GM18867 (cell line): ENCODE results near the gene VWDE.
"Not testable (repeated sequence)": the region's sequence is repeated elsewhere in the genome, so short reads cannot be mapped to it uniquely, and the experiment has no call there.

Source experiments
- ATAC-seq: cut with Tn5 transposase; IDR thresholded peaks from one replicate; pipeline ENCODE4 v1.9.1; 2021; ENCODE audit warnings: mild to moderate bottlenecking, moderate library complexity; ENCODE audit not compliant: unreplicated experiment

VWDE gene

GRCh38 chr7:12402365-12402725 is 1.3 kb downstream of the VWDE start:
- ATAC-seq, result no peak

DNA sequence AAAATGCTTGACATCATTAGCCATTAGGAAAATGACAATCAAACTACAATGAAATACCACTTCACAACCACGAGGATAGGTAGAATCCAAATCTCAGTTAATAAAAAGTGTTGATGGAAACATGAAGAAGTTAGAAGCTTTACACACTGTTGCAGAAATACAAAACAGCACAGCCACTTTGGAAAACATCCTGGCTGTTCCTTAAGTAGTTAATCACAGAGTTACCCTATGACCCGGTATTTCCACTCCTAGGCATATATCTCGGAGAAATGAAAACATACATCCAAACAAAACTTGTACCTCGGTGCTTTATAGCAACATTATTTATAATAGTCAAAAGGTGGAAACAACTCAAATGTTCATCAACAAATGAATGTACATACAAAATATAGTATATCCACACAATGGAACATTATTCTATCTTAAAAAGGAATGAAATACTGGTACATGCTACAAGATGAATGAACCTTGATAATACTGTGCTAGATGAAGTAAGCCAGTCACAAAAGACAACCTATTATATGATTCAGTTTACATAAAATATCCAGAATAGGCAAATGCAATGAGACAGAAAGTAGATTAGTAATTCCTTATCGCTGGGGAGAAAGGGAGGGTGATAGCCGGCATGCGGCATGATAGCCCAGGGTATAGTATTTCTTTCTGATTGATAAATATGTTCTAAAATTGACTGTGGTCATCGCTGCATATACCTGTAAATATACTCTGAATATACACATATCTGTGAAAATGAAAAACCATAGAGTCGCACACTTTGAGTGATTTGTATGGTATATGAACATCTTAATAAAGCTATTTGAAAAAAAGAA is 1.9 kb downstream of the VWDE start:
- ATAC-seq, result no peak

GRCh38 chr7:12398186-12398585 is 5.5 kb downstream of the VWDE start:
- ATAC-seq, result no peak

DNA sequence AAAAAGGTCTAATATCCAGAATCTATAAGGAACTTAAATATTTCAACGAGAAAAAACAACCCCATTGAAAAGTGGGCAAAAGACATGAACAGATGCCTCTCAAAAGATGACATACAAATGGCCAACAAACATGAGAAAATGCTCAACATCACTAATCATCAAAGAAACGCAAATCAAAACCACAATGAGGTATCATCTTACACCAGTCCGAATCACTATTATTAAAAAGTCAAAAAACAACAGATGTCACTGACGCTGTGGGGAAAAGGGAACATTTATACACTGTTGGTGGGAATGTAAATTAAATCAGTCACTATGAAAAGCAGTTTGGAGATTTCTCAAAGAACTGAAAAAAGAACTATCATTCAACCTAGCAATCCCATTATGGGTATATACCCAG is 6.0 kb downstream of the VWDE start:
- no peak for ATAC-seq

DNA sequence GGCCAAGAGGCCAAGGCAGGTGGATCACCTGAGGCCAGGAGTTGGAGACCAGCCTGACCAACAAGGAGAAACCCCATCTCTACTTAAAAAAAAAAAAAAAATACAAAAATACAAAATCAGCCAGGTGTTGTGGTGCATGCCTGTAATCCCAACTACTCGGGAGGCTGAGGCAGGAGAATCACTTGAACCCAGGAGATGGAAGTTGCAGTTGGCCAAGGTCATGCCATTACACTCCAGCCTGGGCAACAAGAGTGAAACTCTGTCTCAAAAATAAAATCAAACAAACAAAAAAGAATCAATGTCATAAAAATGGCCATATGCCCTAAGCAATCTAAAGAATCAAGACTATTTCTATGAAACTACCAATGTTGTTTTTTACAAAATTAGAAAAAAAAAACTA is 7.0 kb downstream of the VWDE start:
- ATAC-seq, result not testable (repeated sequence)

DNA sequence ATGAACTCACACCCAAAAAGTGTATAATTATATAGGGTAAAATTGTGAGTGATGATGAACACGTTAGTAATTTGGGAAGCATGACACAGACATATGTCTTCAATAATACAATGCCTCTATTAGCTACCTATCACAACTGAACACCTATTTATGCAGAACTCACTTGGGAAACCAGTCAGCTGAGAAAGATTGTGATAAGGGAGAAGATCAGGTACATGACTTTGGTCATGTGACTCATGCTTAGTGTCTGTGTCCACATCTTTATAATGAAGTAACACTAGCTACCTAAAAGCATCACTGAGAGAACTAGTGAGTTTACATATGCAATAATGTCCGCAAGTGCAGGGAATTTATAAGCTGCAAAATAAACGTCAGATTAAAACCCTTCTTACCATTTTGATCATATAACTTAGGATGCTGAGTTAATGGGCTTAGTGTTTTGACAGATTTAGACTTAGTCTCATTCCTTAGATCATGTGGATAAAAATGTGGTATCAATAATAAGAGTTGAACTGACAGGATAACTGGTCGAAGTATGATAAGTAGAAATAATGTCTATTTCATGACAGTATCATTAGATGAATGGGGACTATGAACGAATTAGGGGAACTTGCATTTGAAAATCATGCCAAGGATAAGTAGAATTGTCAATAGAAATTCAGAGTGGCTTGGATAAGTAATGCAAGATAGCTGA is 11.6 kb downstream of the VWDE start:
- ATAC-seq, result no peak

- peak; percentile 97 for ATAC-seq
Observed at GRCh38 chr7:12389089-12389700, 14.5 kb downstream of the VWDE start.

DNA sequence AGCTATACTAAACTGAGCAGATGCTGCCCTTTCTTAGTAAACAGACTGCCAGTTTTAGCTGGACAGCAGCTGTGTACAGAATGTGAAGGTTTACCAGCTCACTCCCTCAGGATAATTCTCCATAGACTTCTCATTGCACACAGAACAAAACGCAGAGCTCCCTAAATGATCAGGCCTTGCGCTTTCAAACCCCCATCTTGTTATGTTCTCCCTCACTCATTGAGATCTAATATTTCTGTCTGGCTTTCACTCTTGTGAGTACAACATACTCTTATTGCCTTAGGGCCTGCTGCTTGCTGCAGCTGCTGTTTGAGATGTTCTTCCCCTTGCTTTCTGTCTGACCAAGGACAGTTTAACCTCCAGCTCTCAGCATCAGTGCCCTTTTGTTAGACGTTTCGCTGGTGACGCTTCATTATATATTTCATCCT is 17.3 kb downstream of the VWDE start:
- ATAC-seq, result no peak

DNA sequence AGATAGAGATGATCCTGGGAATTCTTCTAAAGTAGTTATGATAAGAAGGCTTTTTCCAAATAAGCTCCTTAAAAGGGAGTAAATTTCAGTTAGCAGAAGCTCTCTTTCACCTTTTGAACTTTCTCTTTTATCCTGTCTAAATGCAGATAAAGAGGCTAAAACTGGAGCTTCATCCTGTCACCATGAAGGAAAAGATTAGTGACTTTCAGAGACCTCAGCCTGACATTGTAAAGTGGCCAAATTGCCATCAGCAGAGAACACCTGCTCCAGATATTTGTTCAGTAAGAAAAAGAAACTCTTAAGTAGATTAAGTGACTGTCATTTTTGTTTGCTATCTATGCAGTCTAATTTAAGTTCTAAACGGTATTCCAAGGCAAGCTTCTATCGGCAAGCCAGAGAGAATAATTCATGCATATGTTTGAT is 18.3 kb downstream of the VWDE start:
- no peak for ATAC-seq

DNA sequence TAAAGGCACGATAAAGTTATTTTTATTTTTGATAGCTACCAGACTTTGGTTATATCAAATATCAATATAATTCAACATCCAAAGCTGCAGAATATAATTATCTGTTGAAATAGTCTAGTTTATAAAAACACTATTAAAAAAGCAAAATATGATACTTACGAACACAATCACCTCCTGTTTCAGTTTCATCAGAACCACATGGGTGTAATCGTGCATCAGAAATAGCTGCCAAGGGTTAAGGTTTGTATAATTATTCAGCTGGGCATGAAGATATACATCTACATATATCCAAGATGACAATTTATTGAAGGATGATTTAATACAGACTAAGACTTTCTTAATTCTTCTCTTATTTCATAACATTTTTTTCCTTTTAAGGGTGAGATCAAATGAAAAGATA is 20.3 kb downstream of the VWDE start:
- ATAC-seq, result no peak

DNA sequence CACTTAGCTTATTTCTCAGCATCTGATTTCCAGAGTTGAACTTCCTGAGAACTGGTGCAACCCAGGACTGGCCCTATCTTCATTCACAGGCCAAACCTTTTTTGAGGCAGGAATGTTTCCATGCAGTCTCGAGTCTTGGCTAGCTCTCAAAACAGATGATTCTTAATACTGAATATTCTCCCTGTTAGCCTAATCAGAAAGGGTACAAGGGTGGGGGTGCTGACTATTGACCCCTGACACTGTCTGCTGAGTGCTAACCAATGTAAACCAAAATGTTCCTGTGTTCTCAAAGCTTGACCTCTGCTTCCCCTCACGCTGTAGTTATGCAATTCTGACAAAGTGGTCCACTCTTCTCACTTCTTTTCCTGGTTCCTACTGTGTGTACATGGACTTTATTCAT is 25.3 kb downstream of the VWDE start:
- no peak for ATAC-seq

DNA sequence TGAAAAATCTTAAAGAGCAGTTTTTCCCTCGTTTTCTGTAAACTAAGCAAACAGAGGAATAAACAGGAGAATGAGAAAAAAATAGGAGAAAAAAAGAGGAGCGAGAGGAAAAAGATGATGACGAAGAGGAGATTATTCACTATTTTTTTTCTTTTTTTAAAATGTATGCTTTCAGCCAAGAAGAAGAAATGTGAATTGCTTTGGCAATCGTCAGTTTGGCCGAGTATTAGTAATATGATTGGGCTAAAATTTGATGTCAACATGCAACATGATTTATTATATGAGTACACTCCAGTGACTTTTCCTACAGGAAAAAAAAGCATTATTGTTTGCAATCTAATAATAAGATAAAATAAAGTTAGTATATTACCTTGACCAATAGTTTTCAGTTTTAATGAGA is 26.3 kb downstream of the VWDE start:
- ATAC-seq, result no peak

GRCh38 chr7:12373580-12374263 is 29.9 kb downstream of the VWDE start:
- no peak for ATAC-seq

DNA sequence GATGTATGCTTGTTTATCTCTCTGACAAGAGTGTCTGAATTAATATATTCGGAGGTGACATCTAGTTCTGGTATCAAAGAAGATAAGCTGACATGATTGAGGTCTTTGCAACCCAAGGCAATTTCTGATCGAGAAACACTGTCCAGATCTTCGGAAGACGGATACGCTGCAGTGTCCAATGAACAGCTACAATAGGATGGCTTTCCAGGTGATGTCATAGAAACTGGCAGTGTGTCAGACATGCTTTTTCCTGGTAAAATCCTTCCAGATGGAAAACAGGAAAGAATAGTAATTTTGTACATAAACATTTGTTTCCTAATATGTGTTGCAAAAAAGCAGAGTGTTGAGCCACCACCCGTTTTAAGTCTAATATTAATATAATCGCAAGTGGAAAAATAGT is 33.4 kb downstream of the VWDE start:
- ATAC-seq, result no peak

GRCh38 chr7:12369756-12370155 is 33.9 kb downstream of the VWDE start:
- no peak for ATAC-seq

DNA sequence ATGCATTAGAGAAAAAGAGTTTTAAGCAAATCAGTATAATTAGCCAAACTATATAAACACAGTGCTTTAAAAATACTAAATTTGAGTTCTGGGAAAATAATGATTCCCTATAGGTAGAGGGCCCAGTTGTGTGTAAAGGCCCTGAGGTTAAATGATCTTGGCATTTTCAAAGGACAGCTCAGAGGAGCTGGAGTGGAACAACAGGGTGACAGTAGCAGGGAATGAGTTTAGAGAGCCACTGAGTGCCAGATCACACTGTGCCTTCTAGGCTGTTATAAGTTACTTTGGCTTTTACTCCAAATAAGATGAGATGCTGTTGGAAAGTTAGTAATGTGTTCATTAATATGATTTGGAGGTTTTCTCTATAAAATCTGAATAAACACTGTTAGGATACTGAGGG is 34.6 kb downstream of the VWDE start:
- no peak for ATAC-seq

DNA sequence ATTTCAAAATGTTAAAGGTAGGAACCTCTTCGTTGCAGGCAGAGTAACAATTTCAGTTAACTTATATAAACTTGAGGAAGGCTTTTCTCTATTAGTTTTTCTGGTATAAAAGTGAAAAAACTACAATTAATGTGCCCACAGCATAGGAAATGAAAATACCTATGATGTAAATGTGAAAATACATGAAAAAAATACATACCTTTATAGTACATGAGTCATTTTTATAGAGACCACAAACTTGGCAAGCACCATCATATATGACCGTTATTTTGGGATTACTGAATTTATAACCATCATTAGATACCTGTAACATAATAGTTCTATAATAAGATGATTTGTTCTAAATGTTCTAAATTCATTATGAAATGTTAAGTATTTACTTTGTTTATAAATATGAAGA is 42.7 kb downstream of the VWDE start:
- no peak for ATAC-seq

GRCh38 chr7:12358694-12359093 is 45.0 kb downstream of the VWDE start:
- ATAC-seq, result no peak

DNA sequence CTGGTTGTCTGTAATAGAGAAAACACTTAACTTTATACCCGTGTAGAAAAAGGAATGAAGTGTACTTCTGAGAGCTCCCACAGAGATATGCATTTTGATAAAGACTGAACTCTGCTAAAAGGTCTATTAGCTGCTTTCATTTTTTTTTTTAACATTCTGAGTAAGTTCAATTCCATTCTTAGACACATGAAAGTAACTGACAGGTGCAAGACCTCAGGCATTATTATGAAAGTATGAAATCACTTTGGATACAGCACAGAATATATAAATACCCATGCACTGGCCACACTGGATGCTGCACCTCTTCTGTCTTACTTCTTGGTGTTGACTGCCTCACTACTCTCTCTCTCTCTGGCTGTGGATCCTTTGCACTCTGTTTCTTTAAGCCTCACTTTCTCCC is 46.2 kb downstream of the VWDE start:
- ATAC-seq, result peak; percentile 97

GRCh38 chr7:12351843-12352242 is 51.8 kb downstream of the VWDE start:
- ATAC-seq, result peak; percentile 57

GRCh38 chr7:12350971-12351370 is 52.7 kb downstream of the VWDE start:
- no peak for ATAC-seq
